GM23338 (cell line): ENCODE results near the gene XAB2. TPM values are rescaled to one million over a fixed set of nuclear protein-coding genes. Genes with fewer than 3 reads are reported as not detected.

ENCODE experiments used
- ATAC-seq: fragments of 200-7000 bp; cut with Tn5 transposase; 3 replicates; pipeline ENCODE4 v1.9.1; 2020
- DNase-seq: peaks from one replicate; pipeline ENCODE4 v3.0.0-alpha.2; 2015; ENCODE audit warnings: low spot score
- H2AFZ ChIP-seq: fragments of 200-600 bp; sonication (generic); 2 replicates; pipeline ENCODE4 v1.8.0; 2016; ENCODE audit warnings: antibody characterized with exemption, mild to moderate bottlenecking, moderate library complexity
- H3F3A ChIP-seq: fragments of 200-600 bp; sonication (generic); replicated peaks from 2 replicates; pipeline ENCODE4 v1.8.0; 2017; ENCODE audit warnings: antibody characterized with exemption, mixed run types, low read depth
- H3K27ac ChIP-seq: fragments of 200-600 bp; sonication (generic); 2 replicates; pipeline ENCODE4 v1.6.1; 2016; ENCODE audit warnings: low read depth
- H3K27me3 ChIP-seq: fragments of 200-600 bp; sonication (generic); 2 replicates; pipeline ENCODE4 v1.8.0; 2016; ENCODE audit warnings: mild to moderate bottlenecking, mixed run types, moderate library complexity; ENCODE audit not compliant: insufficient read depth
- H3K36me3 ChIP-seq: fragments of 200-600 bp; sonication (generic); 2 replicates; pipeline ENCODE4 v1.8.0; 2016; ENCODE audit warnings: mild to moderate bottlenecking; ENCODE audit not compliant: insufficient read depth
- H3K4me1 ChIP-seq: fragments of 200-600 bp; sonication (generic); 2 replicates; pipeline ENCODE4 v1.8.0; 2016; ENCODE audit warnings: mild to moderate bottlenecking, moderate library complexity; ENCODE audit not compliant: insufficient read depth
- H3K4me2 ChIP-seq: fragments of 200-600 bp; sonication (generic); 2 replicates; pipeline ENCODE4 v1.7.1; 2017; ENCODE audit warnings: mixed run types
- H3K4me3 ChIP-seq: fragments of 200-600 bp; sonication (generic); 2 replicates; pipeline ENCODE4 v1.6.1; 2016; ENCODE audit warnings: mixed run types
- H3K79me2 ChIP-seq: fragments of 200-600 bp; sonication (generic); replicated peaks from 2 replicates; pipeline ENCODE4 v1.8.0; 2017; ENCODE audit warnings: mild to moderate bottlenecking; ENCODE audit not compliant: insufficient read depth
- H3K9me2 ChIP-seq: fragments of 200-600 bp; sonication (generic); 2 replicates; pipeline ENCODE4 v1.8.0; 2017; ENCODE audit not compliant: insufficient read depth
- H4K20me1 ChIP-seq: fragments of 200-600 bp; sonication (generic); replicated peaks from 2 replicates; pipeline ENCODE4 v1.8.0; 2017; ENCODE audit warnings: mild to moderate bottlenecking; ENCODE audit not compliant: insufficient read depth
- H3K27ac Mint-ChIP-seq: 2 replicates; pipeline ENCODE4 v1.8.0; 2020; ENCODE audit warnings: inconsistent platforms, mild to moderate bottlenecking, moderate library complexity, mixed read lengths
- H3K27me3 Mint-ChIP-seq: 3 replicates; pipeline ENCODE4 v1.8.0; 2022; ENCODE audit warnings: low read depth, mild to moderate bottlenecking, moderate library complexity, mixed read lengths, inconsistent platforms; ENCODE audit not compliant: insufficient read depth, poor library complexity
- H3K36me3 Mint-ChIP-seq: 3 replicates; pipeline ENCODE4 v1.8.0; 2021; ENCODE audit warnings: low read depth, mild to moderate bottlenecking, inconsistent platforms, moderate library complexity, mixed read lengths
- H3K4me1 Mint-ChIP-seq: 3 replicates; pipeline ENCODE4 v1.8.0; 2020; ENCODE audit warnings: mild to moderate bottlenecking, inconsistent platforms, mixed read lengths
- H3K4me3 Mint-ChIP-seq: 3 replicates; pipeline ENCODE4 v1.8.0; 2021; ENCODE audit warnings: moderate library complexity, mild to moderate bottlenecking, inconsistent platforms, mixed read lengths
- H3K9me3 Mint-ChIP-seq: 3 replicates; pipeline ENCODE4 v1.8.0; 2020; ENCODE audit warnings: moderate library complexity, mild to moderate bottlenecking, inconsistent platforms, mixed read lengths
- CREB1 ChIP-seq: fragments of 250-450 bp; sonication (Bioruptor Pico); IDR thresholded peaks from 2 replicates; pipeline ENCODE4 v1.5.0; 2020; ENCODE audit warnings: low read depth, mild to moderate bottlenecking, moderate library complexity
- CTCF ChIP-seq, 2 experiments: fragments of 200-600 bp in 1 of 2; sonication (generic) in 1 of 2; conservative IDR thresholded peaks; 2 replicates each; pipeline versions ENCODE4 v1.5.1 to v1.6.1; 2016 to 2017; ENCODE audit warnings: antibody characterized with exemption in 2 of 2, low read depth in 2 of 2, mild to moderate bottlenecking in 2 of 2, moderate library complexity in 1 of 2
- ETS1 ChIP-seq: IDR thresholded peaks from 2 replicates; pipeline ENCODE4 v1.6.1; 2016; ENCODE audit warnings: antibody characterized with exemption
- EZH2 ChIP-seq: fragments of 200-600 bp; sonication (generic); IDR thresholded peaks from one replicate; pipeline ENCODE4 v1.8.0; 2017; ENCODE audit warnings: antibody characterized with exemption, mild to moderate bottlenecking, low read depth; ENCODE audit not compliant: unreplicated experiment
- EZH2phosphoT487 ChIP-seq: fragments of 200-600 bp; sonication (generic); IDR thresholded peaks from one replicate; pipeline ENCODE4 v1.8.1; 2018; ENCODE audit warnings: antibody characterized with exemption; ENCODE audit not compliant: unreplicated experiment
- JUNB ChIP-seq: IDR thresholded peaks from one replicate; pipeline ENCODE4 v1.6.1; 2016; ENCODE audit warnings: antibody characterized with exemption; ENCODE audit not compliant: unreplicated experiment
- NANOG ChIP-seq: IDR thresholded peaks from 2 replicates; pipeline ENCODE4 v1.6.1; 2016; ENCODE audit warnings: antibody characterized with exemption, borderline replicate concordance
- POLR2AphosphoS5 ChIP-seq: IDR thresholded peaks from 2 replicates; pipeline ENCODE4 v1.6.1; 2016; ENCODE audit warnings: antibody characterized with exemption, low read depth
- REST ChIP-seq: IDR thresholded peaks from one replicate; pipeline ENCODE4 v1.6.1; 2018; ENCODE audit warnings: antibody characterized with exemption; ENCODE audit not compliant: unreplicated experiment
- STAT1 ChIP-seq: IDR thresholded peaks from one replicate; pipeline ENCODE4 v1.6.1; 2016; ENCODE audit warnings: antibody characterized with exemption; ENCODE audit not compliant: unreplicated experiment
- ZNF114 ChIP-seq: fragments of 250-450 bp; sonication (Bioruptor Pico); IDR thresholded peaks from 2 replicates; pipeline ENCODE4 v1.5.0; 2020; ENCODE audit warnings: mild to moderate bottlenecking, moderate library complexity
- ZNF331 ChIP-seq: fragments of 250-450 bp; sonication (Bioruptor Pico); IDR thresholded peaks from 2 replicates; pipeline ENCODE4 v1.5.0; 2020; ENCODE audit warnings: low read depth, mild to moderate bottlenecking, moderate library complexity
- ZNF462 ChIP-seq: fragments of 250-450 bp; sonication (Bioruptor Pico); IDR thresholded peaks from 2 replicates; pipeline ENCODE4 v1.5.0; 2020; ENCODE audit warnings: mild to moderate bottlenecking, moderate library complexity
- polyA plus RNA-seq: library from polyadenylated mRNA; unstranded; fragments of >200 nt; fragmentation: Nextera tagmentation; extraction: Ambion mirVana; gene quantifications from 2 replicates; pipeline ENCODE4 v1.2.1, GENCODE V29; 2016
- total RNA-seq: library from RNA; depleted of rRNA; stranded (reverse); fragments of >200 nt; shearing (Covaris generic); gene quantifications from 2 replicates; pipeline ENCODE4 v1.2.3, GENCODE V29; 2014

The XAB2 gene
- total and polyA plus RNA-seq, 2 experiments from 2014 or later = 18.4 to 69.0 TPM

- DNase-seq (no peak), ATAC-seq (no peak)
- H3K4me1 ChIP-seq = no peaks in the 10 kb centered on the region
- H3K27ac ChIP-seq = no peak overlapping the region
- Mint-ChIP-seq H3K4me1 (peaks cover 6% of the 10 kb centered on the region), H3K27ac (no peak overlapping the region), H3K27me3 (peaks cover 14% of the 10 kb centered on the region), H3K36me3 (peaks cover 21% of the 10 kb centered on the region), H3K9me3 (peaks cover 3% of the 10 kb centered on the region; the same call in 2 of the 3 replicates), H3K4me3 (no peak overlapping the region)
- no peaks in the 10 kb centered on the region for H3K27me3 ChIP-seq
- TF ChIP-seq ZNF331 (CRISPR knock-in tag) = no peak
- TF ChIP-seq CTCF (conservative IDR thresholded peaks at IDR 0.05; ENCODE audit: low read depth in 2 of 2) = no peak
- no peak for TF ChIP-seq STAT1
- TF ChIP-seq POLR2AphosphoS5 = no peak
- TF ChIP-seq CREB1 (CRISPR knock-in tag) = no peak
- TF ChIP-seq ETS1 = no peak
- no peak for TF ChIP-seq EZH2phosphoT487
- no peak for TF ChIP-seq REST
- no peak for TF ChIP-seq NANOG
- TF ChIP-seq JUNB = no peak
- no peak for TF ChIP-seq ZNF114
- TF ChIP-seq ZNF462 = no peak
- TF ChIP-seq EZH2 = no peak
- H2AFZ ChIP-seq = no peak overlapping the region
- no peaks in the 10 kb centered on the region for H3K9me2 ChIP-seq
- H3K4me2 ChIP-seq = no peak overlapping the region
- H3F3A ChIP-seq = no peaks in the 10 kb centered on the region
- H3K79me2 ChIP-seq = peaks cover 3% of the 10 kb centered on the region; the same call in 1 of the 2 replicates
- peaks cover 13% of the 10 kb centered on the region for H4K20me1 ChIP-seq
- no peak overlapping the region for H3K4me3 ChIP-seq
- H3K36me3 ChIP-seq = no peaks in the 10 kb centered on the region; the same call in 1 of the 2 replicates
These were observed 21.3 kb downstream of the XAB2 start for GRCh38 chr19:7607874-7608560.
